SKM-1 treated with dmso at 0.1 percent for 144 hours (cell line): ENCODE results near the gene RNF215.
"Not testable (repeated sequence)": the region's sequence is repeated elsewhere in the genome, so short reads cannot be mapped to it uniquely, and the experiment has no call there.

Source experiments
- DNase-seq: peaks from one replicate; lab custom pipeline; 2025; ENCODE audit not compliant: unreplicated experiment; lab: John Stamatoyannopoulos, UW

RNF215 gene

GRCh38 chr22:30421695-30422480 is 34.7 kb upstream of the RNF215 start:
- DNase-seq, result no peak

GRCh38 chr22:30420347-30421125 is 33.3 kb upstream of the RNF215 start:
- DNase-seq, result no peak

- no peak for DNase-seq
Observed at GRCh38 chr22:30416837-30417236, 29.6 kb upstream of the RNF215 start.

- DNase-seq, result no peak
Observed at GRCh38 chr22:30416403-30416802, 29.2 kb upstream of the RNF215 start.

- no peak for DNase-seq
Observed at GRCh38 chr22:30414525-30415047, 27.4 kb upstream of the RNF215 start.

GRCh38 chr22:30413745-30414524 is 26.7 kb upstream of the RNF215 start:
- DNase-seq, result no peak

GRCh38 chr22:30413001-30413400 is 25.8 kb upstream of the RNF215 start:
- no peak for DNase-seq

- DNase-seq, result no peak
Observed at GRCh38 chr22:30411780-30412179, 24.6 kb upstream of the RNF215 start.

GRCh38 chr22:30408388-30409102 is 21.3 kb upstream of the RNF215 start:
- no peak for DNase-seq

- no peak for DNase-seq
Observed at GRCh38 chr22:30406400-30406799, 19.2 kb upstream of the RNF215 start.

- no peak for DNase-seq
Observed at GRCh38 chr22:30405731-30406130, 18.5 kb upstream of the RNF215 start.

GRCh38 chr22:30404307-30404706 is 17.1 kb upstream of the RNF215 start:
- no peak for DNase-seq

GRCh38 chr22:30402766-30403104 is 15.5 kb upstream of the RNF215 start:
- not testable (repeated sequence) for DNase-seq

GRCh38 chr22:30402028-30402765 is 15.0 kb upstream of the RNF215 start:
- DNase-seq, result no peak

- DNase-seq, result not testable (repeated sequence)
Observed at GRCh38 chr22:30401024-30401423, 13.8 kb upstream of the RNF215 start.

- DNase-seq, result no peak
Observed at GRCh38 chr22:30400159-30400558, 12.9 kb upstream of the RNF215 start.

- DNase-seq, result no peak
Observed at GRCh38 chr22:30399718-30400117, 12.5 kb upstream of the RNF215 start.

- DNase-seq, result no peak
Observed at GRCh38 chr22:30398685-30399680, 11.8 kb upstream of the RNF215 start.
